Fibroblast of villous mesenchyme (primary cell): ENCODE data around the gene ILKAP. TPM values are rescaled to one million over a fixed set of nuclear protein-coding genes. Genes with fewer than 3 reads are reported as not detected.
A peak's percentile ranks its signal among the peaks of the same experiment; 100 is the strongest.

ENCODE experiments used
- DNase-seq: peaks from one replicate; pipeline ENCODE4 v3.0.0-alpha.2; 2010; ENCODE audit warnings: low read depth
- H3K4me3 ChIP-seq: 2 replicates; pipeline ENCODE4 v1.5.1; 2011; ENCODE audit warnings: low read depth, mild to moderate bottlenecking, low read length
- total RNA-seq: library from RNA; depleted of rRNA; stranded (reverse); fragments of >200 nt; gene quantifications from 2 replicates; pipeline ENCODE4 v1.2.3, GENCODE V29; 2012
- TF ChIP-seq, protein P1 (sequence below): IDR thresholded peaks from 2 replicates; pipeline ENCODE4 v1.5.1; 2012; ENCODE audit warnings: low read depth, mild to moderate bottlenecking, low read length; ENCODE audit not compliant: insufficient read depth

ILKAP gene
- total RNA-seq, 1 donor, result 22.5 TPM

DNA sequence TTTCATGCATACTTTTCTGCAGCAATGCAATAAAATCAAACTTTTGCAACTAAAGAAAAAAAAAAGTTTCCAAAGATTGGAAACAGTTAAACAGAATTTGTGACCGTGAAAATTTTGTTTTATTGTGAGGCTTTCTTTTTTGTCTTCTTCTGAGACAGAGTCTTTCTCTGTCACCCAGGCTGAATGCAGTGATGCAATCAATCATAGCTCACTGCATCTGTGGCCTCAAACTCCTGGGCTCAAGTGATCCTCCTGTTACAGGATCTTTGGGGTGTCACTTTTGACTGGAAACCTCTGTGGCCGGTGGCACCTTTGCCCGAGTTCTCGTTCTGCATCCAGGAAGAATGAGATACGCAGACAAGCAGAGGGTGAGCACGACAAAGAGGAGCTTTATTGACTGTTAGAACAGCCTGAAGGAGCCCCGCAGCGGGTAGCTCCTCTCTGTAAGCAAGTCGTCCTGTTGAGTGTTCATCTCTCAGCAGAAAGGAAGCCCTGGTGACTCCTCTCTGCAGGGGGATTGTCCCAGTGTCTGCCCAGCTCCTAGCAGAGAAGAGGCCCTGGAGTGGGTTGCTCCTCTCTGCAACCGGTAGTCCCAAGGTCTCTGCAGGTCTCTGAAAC is 16.9 kb upstream of the ILKAP start:
- no peak for DNase-seq
- TF ChIP-seq, protein P1, sequence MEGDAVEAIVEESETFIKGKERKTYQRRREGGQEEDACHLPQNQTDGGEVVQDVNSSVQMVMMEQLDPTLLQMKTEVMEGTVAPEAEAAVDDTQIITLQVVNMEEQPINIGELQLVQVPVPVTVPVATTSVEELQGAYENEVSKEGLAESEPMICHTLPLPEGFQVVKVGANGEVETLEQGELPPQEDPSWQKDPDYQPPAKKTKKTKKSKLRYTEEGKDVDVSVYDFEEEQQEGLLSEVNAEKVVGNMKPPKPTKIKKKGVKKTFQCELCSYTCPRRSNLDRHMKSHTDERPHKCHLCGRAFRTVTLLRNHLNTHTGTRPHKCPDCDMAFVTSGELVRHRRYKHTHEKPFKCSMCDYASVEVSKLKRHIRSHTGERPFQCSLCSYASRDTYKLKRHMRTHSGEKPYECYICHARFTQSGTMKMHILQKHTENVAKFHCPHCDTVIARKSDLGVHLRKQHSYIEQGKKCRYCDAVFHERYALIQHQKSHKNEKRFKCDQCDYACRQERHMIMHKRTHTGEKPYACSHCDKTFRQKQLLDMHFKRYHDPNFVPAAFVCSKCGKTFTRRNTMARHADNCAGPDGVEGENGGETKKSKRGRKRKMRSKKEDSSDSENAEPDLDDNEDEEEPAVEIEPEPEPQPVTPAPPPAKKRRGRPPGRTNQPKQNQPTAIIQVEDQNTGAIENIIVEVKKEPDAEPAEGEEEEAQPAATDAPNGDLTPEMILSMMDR, result no peak
- H3K4me3 ChIP-seq, result no peak overlapping the region

DNA sequence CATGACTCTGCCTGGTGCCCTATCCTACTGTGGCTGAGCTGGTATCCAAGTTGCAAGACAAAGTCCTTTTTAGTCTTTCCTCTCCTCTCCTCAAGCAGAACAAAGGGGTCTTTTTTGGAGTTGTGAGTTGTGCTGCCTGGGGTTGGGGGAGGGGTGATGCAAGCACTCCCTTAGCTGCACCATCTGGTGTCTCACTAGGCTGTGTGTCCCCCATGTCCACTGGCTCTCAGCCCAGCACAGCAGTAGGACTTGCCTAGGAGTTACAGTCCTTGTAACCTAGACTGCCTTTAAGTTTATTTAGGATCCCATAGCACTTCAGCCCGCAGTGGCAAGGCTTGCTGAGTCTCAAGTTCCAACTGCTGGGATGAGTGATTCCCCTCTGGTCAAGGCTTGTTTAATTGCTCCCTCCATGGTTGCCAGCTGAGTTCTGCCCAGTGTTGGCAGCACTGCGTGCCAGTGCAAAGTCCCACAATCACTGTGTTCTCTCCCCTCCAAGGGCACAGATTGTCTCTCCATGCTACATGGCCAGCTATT is 13.2 kb upstream of the ILKAP start:
- TF ChIP-seq, protein P1, result no peak
- H3K4me3 ChIP-seq, result no peak overlapping the region
- no peak for DNase-seq

DNA sequence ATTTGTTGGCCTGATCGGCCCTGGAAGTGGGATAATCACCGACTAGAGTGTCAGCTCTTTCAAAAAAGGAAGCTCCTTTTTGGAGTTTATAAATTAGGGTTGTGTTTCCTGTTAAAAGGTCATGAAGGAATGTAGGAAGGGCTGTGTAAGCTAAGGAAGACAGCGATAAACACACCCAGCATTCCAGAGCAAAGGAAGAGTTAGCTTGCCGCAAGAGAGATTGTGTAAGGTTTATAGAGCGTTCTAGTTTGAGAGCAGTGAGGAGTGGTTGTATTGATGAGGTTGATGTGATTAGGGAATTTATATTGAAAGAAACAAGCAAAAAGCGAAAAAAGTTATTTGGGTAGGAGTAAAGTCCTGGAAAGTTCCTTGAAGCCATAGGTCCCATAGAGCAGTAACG is 3.5 kb upstream of the ILKAP start:
- no peak overlapping the region for H3K4me3 ChIP-seq
- TF ChIP-seq, protein P1, result no peak
- peak; percentile 52 for DNase-seq

DNA sequence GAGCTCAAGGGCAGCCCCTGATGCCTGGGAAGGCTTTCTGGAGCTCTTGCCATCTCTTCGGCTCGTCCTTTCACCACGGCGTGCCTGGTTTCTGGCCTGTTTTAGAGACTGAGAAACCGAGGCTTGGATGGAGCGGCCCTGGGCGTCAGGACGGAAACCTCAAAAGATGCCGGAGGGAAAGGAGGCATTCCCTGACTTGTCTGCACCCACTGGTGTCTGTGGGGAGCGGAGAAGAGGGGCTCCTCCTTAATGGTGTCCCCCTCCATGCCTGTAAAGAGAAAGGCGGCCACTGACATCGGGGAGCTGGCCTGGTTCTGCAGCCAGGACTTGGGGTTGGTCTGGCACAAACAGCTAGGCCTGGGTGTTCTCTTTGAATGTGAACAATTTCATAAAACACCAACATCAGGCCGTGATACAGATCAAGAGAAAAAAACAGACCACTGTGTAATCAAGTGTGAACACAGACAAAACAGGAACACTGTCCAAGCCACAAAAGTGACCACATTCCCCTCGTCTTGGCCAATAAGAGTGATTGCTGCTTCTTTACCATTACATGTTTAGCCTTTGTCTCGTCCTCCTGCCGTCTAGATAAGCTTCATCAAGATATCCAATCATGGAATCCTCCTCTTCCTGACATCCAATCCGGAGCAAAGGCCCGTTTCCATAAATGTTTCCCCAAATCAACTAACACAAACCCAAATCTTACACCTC is 633 bp upstream of the ILKAP start:
- H3K4me3 ChIP-seq, result peak overlapping the region; percentile 53
- TF ChIP-seq, protein P1, result no peak
- no peak for DNase-seq

DNA sequence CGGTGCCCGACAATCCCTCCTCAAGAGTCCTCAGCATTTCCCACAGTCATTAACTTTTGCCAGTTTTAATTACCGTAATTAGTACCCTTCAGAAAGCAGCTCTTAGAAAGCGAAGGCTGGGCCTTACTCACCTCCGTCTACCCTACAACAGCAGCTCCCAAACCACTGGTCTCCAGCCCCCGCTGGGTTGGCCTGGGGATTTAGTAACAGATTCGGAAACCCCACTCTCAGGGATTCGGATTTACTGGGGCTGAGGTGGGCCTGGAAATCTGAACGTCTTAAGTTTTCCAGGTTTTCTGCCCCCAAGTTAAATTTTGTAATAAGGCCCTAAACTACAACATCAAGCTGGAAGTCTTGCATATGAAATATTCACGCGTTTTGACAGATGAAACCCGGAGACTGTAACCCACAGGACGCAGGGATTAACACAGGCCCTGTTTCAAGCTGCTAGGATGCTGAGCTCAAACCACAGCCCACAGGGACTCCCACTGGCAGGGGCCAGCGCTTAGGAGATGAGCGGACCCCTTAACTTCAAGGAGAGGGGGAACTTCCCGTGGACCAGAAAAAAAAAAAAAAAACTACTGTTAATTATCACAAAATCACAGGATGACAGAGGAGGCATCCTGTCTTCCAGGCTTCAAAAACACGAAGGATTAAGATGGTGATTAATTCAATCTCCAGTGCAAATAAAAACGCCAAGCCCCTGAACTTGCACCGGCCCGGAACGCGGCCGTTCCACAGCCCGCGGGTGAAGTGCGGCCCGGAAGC is 985 bp downstream of the ILKAP start:
- peak; percentile 48 for DNase-seq
- peak overlapping the region; percentile 62 for H3K4me3 ChIP-seq
- TF ChIP-seq, protein P1, result no peak

DNA sequence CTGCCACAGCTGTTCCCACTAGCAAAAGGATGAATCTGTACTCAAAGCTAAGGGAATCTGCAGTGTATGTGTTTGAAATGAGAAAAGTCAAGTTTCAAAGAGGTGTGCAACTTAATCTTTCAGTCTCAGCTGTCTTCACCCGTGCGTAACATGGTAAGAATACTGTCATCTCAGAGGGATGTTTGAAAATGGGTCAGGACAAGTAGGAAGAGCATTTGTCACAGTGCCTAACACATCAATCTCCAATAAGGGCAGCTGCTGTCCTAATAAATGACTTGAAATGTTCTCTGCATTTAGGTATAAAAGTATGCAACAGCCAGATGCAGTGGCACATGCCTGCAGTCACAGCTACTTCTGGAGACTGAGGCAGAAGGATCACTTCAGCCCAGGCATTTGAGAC is 13.1 kb downstream of the ILKAP start:
- DNase-seq, result no peak
- TF ChIP-seq, protein P1, result no peak
- H3K4me3 ChIP-seq, result no peak overlapping the region
